SK-N-MC (cell line): ENCODE measurements around the gene CDKN1A.

Experiments used
- DNase-seq: peaks from one replicate; pipeline ENCODE4 v3.0.0-alpha.2; 2011; ENCODE audit warnings: low read depth, low spot score
- H3K27ac ChIP-seq: fragments of 200-600 bp; sonication (generic); 2 replicates; pipeline ENCODE4 v1.5.1; 2016; ENCODE audit warnings: mixed run types
- H3K36me3 ChIP-seq: fragments of 200-600 bp; sonication (generic); 2 replicates; pipeline ENCODE4 v1.6.1; 2017; ENCODE audit warnings: antibody characterized with exemption, low read length, mixed read lengths; ENCODE audit not compliant: insufficient read depth
- H3K4me3 ChIP-seq: fragments of 200-600 bp; sonication (generic); 2 replicates; pipeline ENCODE4 v1.5.1; 2016
- H3K9ac ChIP-seq: fragments of 200-600 bp; sonication (generic); 2 replicates; pipeline ENCODE4 v1.8.0; 2017; ENCODE audit warnings: mixed run types, mixed read lengths; ENCODE audit not compliant: insufficient read length
- H3K9me3 ChIP-seq: fragments of 200-600 bp; sonication (generic); 2 replicates; pipeline ENCODE4 v1.6.1; 2017; ENCODE audit warnings: low read depth, mild to moderate bottlenecking, antibody characterized with exemption, low read length, moderate library complexity, mixed read lengths
- EZH2 ChIP-seq: fragments of 200-600 bp; sonication (generic); IDR thresholded peaks from one replicate; pipeline ENCODE4 v1.6.1; 2017; ENCODE audit warnings: antibody characterized with exemption
- FOXP2 ChIP-seq: optimal IDR thresholded peaks from 2 replicates; pipeline ENCODE3; 2011; ENCODE audit warnings: mild to moderate bottlenecking, moderate library complexity; ENCODE audit not compliant: insufficient read depth; ENCODE audit errors: extremely low read length, control extremely low read depth
- POLR2AphosphoS5 ChIP-seq: IDR thresholded peaks from 2 replicates; pipeline ENCODE4 v1.6.1; 2012; ENCODE audit warnings: mild to moderate bottlenecking, low read depth, low read length, borderline replicate concordance

Gene CDKN1A

DNA sequence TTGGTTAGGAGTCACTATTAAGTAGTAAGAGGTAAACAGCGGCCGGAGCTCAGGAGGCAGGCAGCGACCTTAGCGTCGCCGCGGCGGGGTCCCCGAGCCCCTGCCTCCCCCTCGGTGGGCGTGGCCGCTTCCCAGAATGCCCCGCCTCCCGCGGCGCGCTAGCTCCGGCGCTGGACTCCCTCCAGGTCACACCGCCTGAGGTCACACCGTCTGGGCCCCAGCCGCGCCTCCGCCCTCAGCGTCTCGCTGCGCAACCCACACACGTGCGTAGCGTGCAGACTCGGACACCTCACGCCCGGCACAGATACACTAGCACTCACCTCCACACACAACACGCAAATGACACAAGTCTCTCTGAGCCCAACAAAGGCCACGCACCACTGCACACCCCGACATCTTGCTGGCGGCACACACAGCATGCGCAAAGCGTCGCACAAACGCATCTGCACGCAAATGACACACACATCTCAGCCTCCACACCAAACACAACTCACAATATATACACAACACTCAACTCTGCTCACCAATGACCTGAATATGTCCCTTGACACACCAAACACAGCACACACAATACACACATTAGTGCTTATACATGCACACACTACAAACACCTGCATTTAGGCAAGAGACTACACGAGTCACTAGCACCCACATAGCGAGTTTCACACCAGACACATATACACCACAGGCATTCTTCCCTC lies 17.6 kb upstream of the CDKN1A start:
- peaks cover 5% of the 10 kb centered on the region; the same call in 1 of the 2 replicates for H3K9me3 ChIP-seq
- TF ChIP-seq POLR2AphosphoS5 (no peak), EZH2 (no peak), FOXP2 (no peak)
- no peak overlapping the region for H3K27ac ChIP-seq
- no peak overlapping the region for H3K4me3 ChIP-seq
- no peaks in the 10 kb centered on the region for H3K36me3 ChIP-seq
- no peak overlapping the region for H3K9ac ChIP-seq
- DNase-seq, result no peak

DNA sequence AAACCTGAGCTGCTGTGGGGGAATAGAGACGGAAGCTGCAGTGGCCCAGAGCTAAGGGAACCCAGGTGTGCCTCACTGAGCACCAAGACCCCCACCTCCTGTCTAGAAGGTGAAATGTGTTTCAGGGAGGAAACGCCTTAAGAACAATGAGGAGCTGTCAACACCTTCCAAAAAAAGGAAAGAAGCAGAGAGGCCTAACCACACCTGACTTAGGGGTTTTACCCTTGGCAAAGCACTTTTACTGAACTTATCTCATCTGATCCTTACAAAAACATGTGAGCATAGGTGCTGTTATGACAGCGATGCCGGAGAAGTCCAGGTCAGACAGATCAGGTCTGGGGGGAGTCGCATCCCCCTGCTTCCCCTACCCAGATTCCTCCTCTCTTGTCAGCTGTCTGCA lies 16.1 kb upstream of the CDKN1A start:
- H3K9ac ChIP-seq, result no peak overlapping the region
- TF ChIP-seq FOXP2 (no peak), EZH2 (no peak), POLR2AphosphoS5 (no peak)

DNA sequence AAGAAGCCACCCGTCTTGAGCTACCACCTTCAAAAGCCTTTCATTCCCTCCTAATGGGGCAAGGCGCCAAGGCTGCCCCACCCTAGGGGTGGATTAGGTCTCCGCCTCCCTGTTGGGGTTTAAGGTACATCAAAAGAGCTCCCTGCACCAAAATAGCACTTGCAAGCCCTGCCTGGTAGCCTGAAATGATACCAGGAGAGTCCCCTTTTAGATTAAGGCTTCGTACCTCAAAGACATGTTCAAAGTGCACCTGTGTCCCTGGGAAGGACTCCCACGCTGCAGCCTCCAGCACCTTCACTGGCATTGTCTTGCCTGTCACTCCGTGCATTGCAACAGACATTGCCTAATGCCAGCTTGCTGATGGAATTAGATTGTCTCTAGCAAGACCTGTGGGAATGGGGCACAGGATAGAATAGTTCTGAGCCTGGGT lies 15.7 kb upstream of the CDKN1A start:
- TF ChIP-seq POLR2AphosphoS5 (no peak), EZH2 (no peak), FOXP2 (no peak)
- Histone ChIP-seq H3K36me3 (no peaks in the 10 kb centered on the region), H3K9me3 (no peaks in the 10 kb centered on the region), H3K4me3 (no peak overlapping the region), H3K27ac (no peak overlapping the region), H3K9ac (no peak overlapping the region)
- DNase-seq, result no peak

More for the DNA sequence above, 16.1 kb upstream of the CDKN1A start:
- no peaks in the 10 kb centered on the region for H3K36me3 ChIP-seq
- no peak overlapping the region for H3K27ac ChIP-seq
- H3K9me3 ChIP-seq, result no peaks in the 10 kb centered on the region
- no peak for DNase-seq
- no peak overlapping the region for H3K4me3 ChIP-seq

DNA sequence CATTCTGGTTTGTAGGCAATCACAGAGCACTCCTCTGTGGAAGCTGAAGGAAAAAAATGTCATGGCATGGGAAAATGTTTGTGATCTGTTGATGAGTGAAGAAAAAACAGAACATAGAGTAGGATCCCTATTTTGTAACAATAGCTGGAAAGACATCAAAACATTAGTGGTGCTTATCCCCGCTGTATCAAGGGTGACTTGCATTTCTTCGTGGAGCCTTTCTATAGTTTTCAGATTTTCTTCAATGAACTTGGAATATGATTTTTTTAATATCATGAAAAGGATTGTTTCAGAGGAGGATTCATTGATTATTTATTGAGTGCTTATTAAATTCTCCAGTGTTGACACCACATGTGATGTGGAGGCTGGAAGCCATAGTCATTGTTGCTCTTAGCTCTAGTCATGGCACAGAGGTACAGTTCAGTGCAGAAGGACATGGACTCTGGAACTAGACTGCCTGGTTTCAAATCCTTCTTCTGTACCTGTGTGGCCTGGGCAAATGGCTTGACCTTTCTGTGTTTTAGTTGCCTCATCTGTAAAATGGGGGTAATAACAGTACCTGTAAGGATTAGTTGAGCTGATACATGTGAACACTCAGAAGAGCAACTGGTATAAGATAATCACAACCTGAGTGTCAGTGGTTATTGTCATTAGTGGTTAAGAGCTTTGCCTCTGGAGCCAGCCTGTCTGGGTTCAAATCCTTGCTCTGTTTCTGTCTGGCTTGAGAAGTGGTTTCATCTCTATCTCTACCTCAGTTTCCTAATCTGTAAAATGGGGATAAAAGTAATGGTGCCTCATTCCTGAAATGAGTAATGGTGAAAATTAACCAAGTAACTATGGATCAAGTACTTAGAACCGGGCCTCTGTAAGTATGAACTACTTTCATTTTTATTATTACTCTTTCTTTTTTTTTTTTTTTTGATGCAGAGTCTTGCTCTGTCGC lies 14.7 kb upstream of the CDKN1A start:
- no peaks in the 10 kb centered on the region for H3K9me3 ChIP-seq
- no peaks in the 10 kb centered on the region for H3K36me3 ChIP-seq
- no peak for DNase-seq
- no peak for TF ChIP-seq POLR2AphosphoS5
- TF ChIP-seq EZH2, result no peak
- no peak for TF ChIP-seq FOXP2
- no peak overlapping the region for H3K9ac ChIP-seq
- H3K27ac ChIP-seq, result no peak overlapping the region
- H3K4me3 ChIP-seq, result no peak overlapping the region

DNA sequence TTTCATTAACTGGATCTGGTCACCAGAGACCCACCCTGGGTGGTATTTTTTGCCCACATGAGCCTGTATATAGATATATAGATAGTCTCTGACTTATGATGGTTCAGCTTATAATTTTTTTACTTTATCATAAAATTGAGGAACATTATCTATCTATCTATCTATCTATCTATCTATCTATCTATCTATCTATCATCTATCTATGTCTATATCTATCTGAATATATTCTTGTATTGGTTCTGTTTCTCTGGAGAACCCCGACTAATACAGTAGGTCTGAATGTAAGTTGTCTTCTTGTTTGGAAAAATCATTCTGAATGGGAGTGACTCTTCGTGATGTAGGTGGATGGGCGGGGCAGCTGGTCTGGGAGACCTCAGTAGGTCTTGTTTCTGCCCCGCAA lies 13.3 kb upstream of the CDKN1A start:
- TF ChIP-seq FOXP2, result no peak
- no peak for TF ChIP-seq POLR2AphosphoS5
- no peak for TF ChIP-seq EZH2
- Histone ChIP-seq H3K9ac (no peak overlapping the region), H3K4me3 (no peak overlapping the region), H3K27ac (no peak overlapping the region), H3K36me3 (no peaks in the 10 kb centered on the region), H3K9me3 (no peaks in the 10 kb centered on the region)
- DNase-seq, result no peak

DNA sequence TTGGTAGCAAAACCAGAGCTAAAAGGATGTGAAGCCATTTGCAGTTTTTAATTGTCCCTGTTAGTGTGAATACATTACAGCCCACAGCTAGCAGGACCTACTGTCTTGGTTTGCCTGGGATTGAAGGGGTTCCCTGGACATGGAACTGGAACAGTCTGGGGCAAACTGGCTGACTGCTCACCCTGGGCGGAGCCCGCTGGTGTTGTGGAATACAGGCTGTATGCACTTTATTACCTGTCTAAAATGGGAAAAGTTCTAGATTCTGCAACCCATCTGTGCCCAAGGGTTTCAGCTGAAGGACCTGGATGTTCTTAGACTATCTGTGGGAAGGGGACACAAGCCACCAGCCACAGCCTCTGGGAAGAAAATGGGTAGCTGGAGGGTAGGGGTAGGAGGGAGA lies 12.2 kb upstream of the CDKN1A start:
- Histone ChIP-seq H3K9me3 (no peaks in the 10 kb centered on the region), H3K27ac (no peak overlapping the region), H3K9ac (no peak overlapping the region), H3K4me3 (no peak overlapping the region), H3K36me3 (no peaks in the 10 kb centered on the region)
- TF ChIP-seq POLR2AphosphoS5 (no peak), FOXP2 (no peak), EZH2 (no peak)
- DNase-seq, result no peak

DNA sequence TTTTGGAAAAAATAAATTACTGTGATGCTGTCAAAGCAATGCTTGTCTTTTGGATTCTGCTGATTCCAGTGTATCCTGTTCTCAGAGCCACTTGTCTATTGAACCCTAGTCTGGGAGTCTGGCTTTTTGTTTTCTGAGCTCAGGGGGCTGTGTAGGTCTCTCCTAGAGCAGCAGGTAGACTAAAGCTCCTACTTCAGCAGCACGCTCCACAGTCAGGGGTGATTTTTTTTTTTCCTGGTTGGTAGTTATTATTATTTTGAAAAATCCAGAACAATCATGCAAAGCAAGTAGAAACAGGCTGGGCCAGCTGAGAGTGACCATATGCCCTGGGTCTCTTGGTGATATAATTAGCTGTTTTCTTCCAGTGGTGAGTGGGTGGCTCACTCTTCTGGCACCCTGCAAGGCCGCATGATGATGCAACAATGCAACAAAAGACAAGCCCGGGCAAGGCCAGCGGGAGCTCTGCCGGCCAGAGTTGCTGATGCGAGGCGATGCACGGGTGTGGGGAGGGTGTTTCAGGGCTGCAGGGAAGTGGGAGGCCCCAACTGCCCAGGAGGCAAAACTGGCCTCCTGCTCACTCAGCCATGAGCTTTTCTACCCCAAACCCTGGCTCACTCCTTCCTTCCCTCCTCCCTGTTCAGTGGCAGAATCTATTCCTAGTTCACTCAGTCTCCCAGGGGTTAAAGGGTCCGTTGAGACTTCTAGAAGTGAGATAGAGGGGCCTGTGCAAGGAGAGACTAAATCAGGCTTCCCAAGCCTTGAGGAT lies 11.5 kb upstream of the CDKN1A start:
- Histone ChIP-seq H3K4me3 (no peak overlapping the region), H3K9me3 (no peaks in the 10 kb centered on the region), H3K9ac (no peak overlapping the region), H3K27ac (no peak overlapping the region), H3K36me3 (no peaks in the 10 kb centered on the region)
- TF ChIP-seq POLR2AphosphoS5 (no peak), EZH2 (no peak), FOXP2 (no peak)
- DNase-seq, result no peak

DNA sequence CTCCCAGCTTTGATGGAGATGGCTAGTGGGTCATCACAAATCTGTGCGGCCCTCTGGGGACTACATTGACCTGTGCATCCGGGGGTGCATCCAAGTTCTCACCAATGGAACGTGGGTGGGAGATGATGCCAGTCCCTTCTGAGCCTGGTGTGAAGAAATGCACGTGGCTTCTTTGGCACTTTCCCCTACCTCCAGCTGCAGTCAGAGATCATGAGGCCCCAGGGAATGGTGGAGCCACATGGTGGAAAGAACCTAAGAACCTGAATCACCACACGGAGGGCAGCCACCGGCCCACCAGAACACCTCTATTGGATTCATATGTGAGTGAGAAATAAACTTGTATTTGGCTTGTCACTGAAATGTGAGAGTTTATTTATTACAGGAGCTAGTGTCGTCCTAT lies 9.9 kb upstream of the CDKN1A start:
- H3K27ac ChIP-seq, result no peak overlapping the region
- H3K9me3 ChIP-seq, result no peaks in the 10 kb centered on the region
- H3K9ac ChIP-seq, result no peak overlapping the region
- no peak for DNase-seq
- no peak overlapping the region for H3K4me3 ChIP-seq
- no peaks in the 10 kb centered on the region for H3K36me3 ChIP-seq
- TF ChIP-seq FOXP2 (no peak), EZH2 (no peak), POLR2AphosphoS5 (no peak)
